Astrocyte (in vitro differentiated cells and primary cell): ENCODE measurements around the gene P2RX5. TPM values are rescaled to one million over a fixed set of nuclear protein-coding genes. Genes with fewer than 3 reads are reported as not detected.

Experiments used
- DNase-seq: peaks from one replicate; pipeline ENCODE4 v3.0.0-alpha.2; 2010; ENCODE audit warnings: low read depth
- FAIRE-seq: peaks from 2 replicates; lab custom pipeline; 2011; peaks lifted over from hg19 to GRCh38; lab: Jason Lieb, UNC
- H2AFZ ChIP-seq: 2 replicates; pipeline ENCODE4 v1.6.0; 2012; ENCODE audit warnings: low read depth, low read length, inconsistent platforms
- H3K27ac ChIP-seq: 2 replicates; pipeline ENCODE4 v1.5.1; 2011; ENCODE audit warnings: low read depth, low read length, inconsistent platforms
- H3K27me3 ChIP-seq: 2 replicates; pipeline ENCODE4 v1.6.0; 2011; ENCODE audit warnings: low read length, inconsistent platforms; ENCODE audit not compliant: insufficient read depth
- H3K36me3 ChIP-seq: 2 replicates; pipeline ENCODE4 v1.5.1; 2011; ENCODE audit warnings: low read length, inconsistent platforms; ENCODE audit not compliant: insufficient read depth
- H3K4me1 ChIP-seq: 2 replicates; pipeline ENCODE4 v1.5.1; 2011; ENCODE audit warnings: low read length, inconsistent platforms; ENCODE audit not compliant: insufficient read depth
- H3K4me2 ChIP-seq: 2 replicates; pipeline ENCODE4 v1.6.0; 2012; ENCODE audit warnings: low read length, inconsistent platforms
- H3K4me3 ChIP-seq: 2 replicates; pipeline ENCODE4 v1.5.1; 2011; ENCODE audit warnings: low read depth, mild to moderate bottlenecking, low read length, inconsistent platforms; ENCODE audit not compliant: insufficient read depth
- H3K79me2 ChIP-seq: 2 replicates; pipeline ENCODE4 v1.6.0; 2012; ENCODE audit warnings: mild to moderate bottlenecking, low read length, inconsistent platforms; ENCODE audit not compliant: insufficient read depth
- H3K9ac ChIP-seq: 2 replicates; pipeline ENCODE4 v1.6.0; 2012; ENCODE audit warnings: mild to moderate bottlenecking, low read length, inconsistent platforms
- H3K9me3 ChIP-seq: 2 replicates; pipeline ENCODE4 v1.5.1; 2012; ENCODE audit warnings: low read depth, mild to moderate bottlenecking, low read length, inconsistent platforms; ENCODE audit not compliant: insufficient read depth
- H4K20me1 ChIP-seq: 2 replicates; pipeline ENCODE4 v1.6.0; 2012; ENCODE audit warnings: low read length, inconsistent platforms; ENCODE audit not compliant: insufficient read depth
- H3K27ac Mint-ChIP-seq: one replicate; pipeline ENCODE4 v1.8.0; 2021; ENCODE audit warnings: mild to moderate bottlenecking, mixed read lengths; ENCODE audit not compliant: unreplicated experiment
- H3K27me3 Mint-ChIP-seq: one replicate; pipeline ENCODE4 v1.8.0; 2021; ENCODE audit warnings: low read depth, mixed read lengths; ENCODE audit not compliant: unreplicated experiment
- H3K36me3 Mint-ChIP-seq: one replicate; pipeline ENCODE4 v1.8.0; 2021; ENCODE audit warnings: low read depth, mixed read lengths; ENCODE audit not compliant: unreplicated experiment
- H3K4me1 Mint-ChIP-seq: one replicate; pipeline ENCODE4 v1.8.0; 2021; ENCODE audit warnings: low read depth, mixed read lengths; ENCODE audit not compliant: unreplicated experiment
- H3K4me3 Mint-ChIP-seq: one replicate; pipeline ENCODE4 v1.8.0; 2021; ENCODE audit warnings: mild to moderate bottlenecking, moderate library complexity, mixed read lengths; ENCODE audit not compliant: unreplicated experiment
- H3K9me3 Mint-ChIP-seq: one replicate; pipeline ENCODE4 v1.8.0; 2021; ENCODE audit warnings: mild to moderate bottlenecking, mixed read lengths; ENCODE audit not compliant: unreplicated experiment
- EZH2 ChIP-seq: IDR thresholded peaks from 2 replicates; pipeline ENCODE4 v1.6.1; 2012; ENCODE audit warnings: mild to moderate bottlenecking, low read length, inconsistent platforms; ENCODE audit not compliant: insufficient read depth
- total RNA-seq: library from RNA; stranded (reverse); gene quantifications from 2 replicates; pipeline ENCODE4 v1.2.1, GENCODE V29; 2021
- TF ChIP-seq, protein P1 (sequence below): IDR thresholded peaks from 2 replicates; pipeline ENCODE4 v1.5.1; 2011; ENCODE audit warnings: low read depth, mild to moderate bottlenecking, inconsistent platforms, low read length, moderate library complexity; ENCODE audit not compliant: insufficient read depth

The P2RX5 gene
- total RNA-seq, 1 donor from 2014 or later, result 2.4 TPM

- FAIRE-seq (no peak), DNase-seq (no peak)
- TF ChIP-seq EZH2, result no peak
- TF ChIP-seq, protein P1, sequence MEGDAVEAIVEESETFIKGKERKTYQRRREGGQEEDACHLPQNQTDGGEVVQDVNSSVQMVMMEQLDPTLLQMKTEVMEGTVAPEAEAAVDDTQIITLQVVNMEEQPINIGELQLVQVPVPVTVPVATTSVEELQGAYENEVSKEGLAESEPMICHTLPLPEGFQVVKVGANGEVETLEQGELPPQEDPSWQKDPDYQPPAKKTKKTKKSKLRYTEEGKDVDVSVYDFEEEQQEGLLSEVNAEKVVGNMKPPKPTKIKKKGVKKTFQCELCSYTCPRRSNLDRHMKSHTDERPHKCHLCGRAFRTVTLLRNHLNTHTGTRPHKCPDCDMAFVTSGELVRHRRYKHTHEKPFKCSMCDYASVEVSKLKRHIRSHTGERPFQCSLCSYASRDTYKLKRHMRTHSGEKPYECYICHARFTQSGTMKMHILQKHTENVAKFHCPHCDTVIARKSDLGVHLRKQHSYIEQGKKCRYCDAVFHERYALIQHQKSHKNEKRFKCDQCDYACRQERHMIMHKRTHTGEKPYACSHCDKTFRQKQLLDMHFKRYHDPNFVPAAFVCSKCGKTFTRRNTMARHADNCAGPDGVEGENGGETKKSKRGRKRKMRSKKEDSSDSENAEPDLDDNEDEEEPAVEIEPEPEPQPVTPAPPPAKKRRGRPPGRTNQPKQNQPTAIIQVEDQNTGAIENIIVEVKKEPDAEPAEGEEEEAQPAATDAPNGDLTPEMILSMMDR, result no peak
- H3K27ac ChIP-seq, result no peak overlapping the region
- no peaks in the 10 kb centered on the region for H3K9me3 Mint-ChIP-seq
- peaks cover 9% of the 10 kb centered on the region for H4K20me1 ChIP-seq
- H3K4me3 Mint-ChIP-seq, result no peak overlapping the region
- H3K27me3 ChIP-seq, result no peaks in the 10 kb centered on the region
- no peak overlapping the region for H3K4me3 ChIP-seq
- H3K9me3 ChIP-seq, result no peaks in the 10 kb centered on the region
- no peaks in the 10 kb centered on the region for H3K79me2 ChIP-seq
- no peak overlapping the region for H3K9ac ChIP-seq
- H3K27ac Mint-ChIP-seq, result no peak overlapping the region
- H3K4me1 Mint-ChIP-seq, result peaks cover 15% of the 10 kb centered on the region
- peaks cover 16% of the 10 kb centered on the region for H3K36me3 Mint-ChIP-seq
- H3K36me3 ChIP-seq, result peaks cover 5% of the 10 kb centered on the region
- no peaks in the 10 kb centered on the region for H3K27me3 Mint-ChIP-seq
- H3K4me1 ChIP-seq, result no peaks in the 10 kb centered on the region
- no peak overlapping the region for H3K4me2 ChIP-seq
- no peak overlapping the region for H2AFZ ChIP-seq
These were observed 52.0 kb downstream of the P2RX5 start for GRCh38 chr17:3643889-3644349.

- Mint-ChIP-seq H3K4me1 (peaks cover 10% of the 10 kb centered on the region), H3K27me3 (no peaks in the 10 kb centered on the region), H3K9me3 (no peaks in the 10 kb centered on the region), H3K36me3 (peaks cover 6% of the 10 kb centered on the region), H3K27ac (no peak overlapping the region), H3K4me3 (no peak overlapping the region)
- no peak overlapping the region for H3K9ac ChIP-seq
- H4K20me1 ChIP-seq, result peaks cover 5% of the 10 kb centered on the region
- H2AFZ ChIP-seq, result no peak overlapping the region
- peaks cover 7% of the 10 kb centered on the region for H3K79me2 ChIP-seq
- H3K27me3 ChIP-seq, result no peaks in the 10 kb centered on the region
- H3K36me3 ChIP-seq, result peaks cover 3% of the 10 kb centered on the region
- FAIRE-seq (no peak), DNase-seq (no peak)
- TF ChIP-seq, protein P1, result no peak
- TF ChIP-seq EZH2, result no peak
- H3K9me3 ChIP-seq, result no peaks in the 10 kb centered on the region
- H3K4me2 ChIP-seq, result no peak overlapping the region
- H3K27ac ChIP-seq, result no peak overlapping the region
- H3K4me1 ChIP-seq, result peaks cover 3% of the 10 kb centered on the region
- H3K4me3 ChIP-seq, result no peak overlapping the region
These were observed 54.1 kb downstream of the P2RX5 start for GRCh38 chr17:3641717-3642486.

- DNase-seq (no peak), FAIRE-seq (no peak)
- H3K4me1 ChIP-seq, result peaks cover 3% of the 10 kb centered on the region
- Mint-ChIP-seq H3K9me3 (no peaks in the 10 kb centered on the region), H3K4me1 (peaks cover 10% of the 10 kb centered on the region), H3K36me3 (peaks cover 6% of the 10 kb centered on the region), H3K27me3 (no peaks in the 10 kb centered on the region), H3K27ac (peak overlapping the region; percentile 62), H3K4me3 (no peak overlapping the region)
- H4K20me1 ChIP-seq, result peaks cover 5% of the 10 kb centered on the region
- no peak overlapping the region for H3K4me3 ChIP-seq
- no peak for TF ChIP-seq EZH2
- TF ChIP-seq, protein P1, result no peak
- no peak overlapping the region for H3K27ac ChIP-seq
- H2AFZ ChIP-seq, result no peak overlapping the region
- H3K79me2 ChIP-seq, result peaks cover 7% of the 10 kb centered on the region
- no peak overlapping the region for H3K4me2 ChIP-seq
- no peaks in the 10 kb centered on the region for H3K9me3 ChIP-seq
- no peak overlapping the region for H3K9ac ChIP-seq
- no peaks in the 10 kb centered on the region for H3K27me3 ChIP-seq
- peaks cover 3% of the 10 kb centered on the region for H3K36me3 ChIP-seq
These were observed 54.9 kb downstream of the P2RX5 start for GRCh38 chr17:3641014-3641413.
